Esophagus muscularis mucosa (tissue), 4 donors: ENCODE data around the gene GFI1. TPM values are rescaled to one million over a fixed set of nuclear protein-coding genes. Genes with fewer than 3 reads are reported as not detected.

Experiments
- DNase-seq: peaks from one replicate; pipeline ENCODE4 v3.0.0-alpha.2; 2017; ENCODE audit errors: extremely low spot score
- H3K27ac ChIP-seq, 4 donors: fragments of 200-600 bp; sonication (generic); replicated peaks in 1 of 4; 1 replicate in 3 of 4; 2 replicates in 1 of 4; pipeline ENCODE4 v1.5.1; 2016 to 2019; ENCODE audit warnings: mild to moderate bottlenecking in 1 of 4
- H3K27me3 ChIP-seq, 4 donors: fragments of 200-600 bp; sonication (generic); one replicate each; pipeline versions ENCODE4 v1.5.1 to v1.6.0; 2016 to 2019
- H3K36me3 ChIP-seq, 4 donors: fragments of 200-600 bp; sonication (generic); one replicate each; pipeline ENCODE4 v1.5.1; 2016 to 2019
- H3K4me1 ChIP-seq, 4 donors: fragments of 200-600 bp; sonication (generic); one replicate each; pipeline ENCODE4 v1.5.1; 2016 to 2019
- H3K4me3 ChIP-seq, 4 donors: fragments of 200-600 bp; sonication (generic); 1 replicate in 2 of 4; 2 replicates in 2 of 4; pipeline ENCODE4 v1.5.1; 2016 to 2019; ENCODE audit warnings: mild to moderate bottlenecking in 4 of 4, moderate library complexity in 1 of 4
- H3K9me3 ChIP-seq, 4 donors: fragments of 200-600 bp; sonication (generic); 1 replicate in 3 of 4; 2 replicates in 1 of 4; pipeline ENCODE4 v1.5.1; 2016 to 2019
- EP300 ChIP-seq: sonication (generic); formaldehyde crosslinking; IDR thresholded peaks from one replicate; pipeline ENCODE4 v1.6.1; 2017; ENCODE audit warnings: antibody characterized with exemption
- POLR2A ChIP-seq: fragments of 450-650 bp; IDR thresholded peaks from one replicate; pipeline ENCODE4 v1.6.1; 2017; ENCODE audit warnings: antibody characterized with exemption, moderate library complexity, mild to moderate bottlenecking, low read depth
- POLR2AphosphoS5 ChIP-seq, 2 donors: sonication (generic); formaldehyde crosslinking; IDR thresholded peaks; one replicate each; pipeline ENCODE4 v1.6.1; 2017; ENCODE audit warnings: antibody characterized with exemption in 2 of 2
- WGBS: methylation state at CpG from one replicate; pipeline ENCODE4 v1.1.5; 2018; 5-methylcytosine and 5-hydroxymethylcytosine counted together
- intact Hi-C: fragments of 100-400 bp; cut with DNase I; formaldehyde crosslinking; loops from one replicate; pipeline ENCODE4 v1.15.1; 2023
- total RNA-seq, 4 donors: library from RNA; depleted of rRNA; stranded (reverse); fragments of >200 nt; gene quantifications; one replicate each; pipeline versions ENCODE4 v1.1.0 to v1.2.1, GENCODE V29; 2016
- TF ChIP-seq, protein P1 (sequence below), 3 experiments: fragments of 200-600 bp in 2 of 3; fragments of 450-650 bp in 1 of 3; sonication (generic) in 2 of 3; IDR thresholded peaks; one replicate each; pipeline ENCODE4 v1.5.1; 2017 to 2019; ENCODE audit warnings: antibody characterized with exemption in 3 of 3, mild to moderate bottlenecking in 2 of 3, moderate library complexity in 1 of 3

Gene GFI1
- total RNA-seq, 4 donors from 2014 or later = 0.32 to 3.3 (median 0.81) TPM

DNA sequence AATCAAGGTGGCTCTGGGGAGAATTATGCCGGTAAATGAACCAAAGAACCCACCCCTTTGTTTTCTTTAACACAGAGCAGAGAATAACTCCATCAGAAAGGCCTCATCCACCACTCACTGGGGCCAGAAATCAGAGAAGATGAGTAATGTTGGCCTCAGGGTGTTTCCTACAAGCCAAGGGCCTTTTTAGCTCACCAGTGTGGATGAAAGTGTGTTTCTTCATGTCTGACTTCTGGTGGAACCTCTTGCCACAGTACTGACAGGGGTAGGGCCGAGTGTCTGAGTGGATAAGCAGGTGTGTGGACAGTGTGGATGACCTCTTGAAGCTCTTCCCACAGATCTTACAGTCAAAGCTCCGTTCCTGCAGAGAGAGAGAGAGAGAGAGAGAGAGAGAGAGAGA is 8.3 kb downstream of the GFI1 start:
- no peaks in the 10 kb centered on the region for H3K9me3 ChIP-seq
- no peak for DNase-seq
- TF ChIP-seq, protein P1, sequence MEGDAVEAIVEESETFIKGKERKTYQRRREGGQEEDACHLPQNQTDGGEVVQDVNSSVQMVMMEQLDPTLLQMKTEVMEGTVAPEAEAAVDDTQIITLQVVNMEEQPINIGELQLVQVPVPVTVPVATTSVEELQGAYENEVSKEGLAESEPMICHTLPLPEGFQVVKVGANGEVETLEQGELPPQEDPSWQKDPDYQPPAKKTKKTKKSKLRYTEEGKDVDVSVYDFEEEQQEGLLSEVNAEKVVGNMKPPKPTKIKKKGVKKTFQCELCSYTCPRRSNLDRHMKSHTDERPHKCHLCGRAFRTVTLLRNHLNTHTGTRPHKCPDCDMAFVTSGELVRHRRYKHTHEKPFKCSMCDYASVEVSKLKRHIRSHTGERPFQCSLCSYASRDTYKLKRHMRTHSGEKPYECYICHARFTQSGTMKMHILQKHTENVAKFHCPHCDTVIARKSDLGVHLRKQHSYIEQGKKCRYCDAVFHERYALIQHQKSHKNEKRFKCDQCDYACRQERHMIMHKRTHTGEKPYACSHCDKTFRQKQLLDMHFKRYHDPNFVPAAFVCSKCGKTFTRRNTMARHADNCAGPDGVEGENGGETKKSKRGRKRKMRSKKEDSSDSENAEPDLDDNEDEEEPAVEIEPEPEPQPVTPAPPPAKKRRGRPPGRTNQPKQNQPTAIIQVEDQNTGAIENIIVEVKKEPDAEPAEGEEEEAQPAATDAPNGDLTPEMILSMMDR (IDR thresholded peaks at IDR 0.05) = no peak
- TF ChIP-seq POLR2AphosphoS5 (IDR thresholded peaks at IDR 0.05) = no peak
- no peak for TF ChIP-seq POLR2A
- no peak for TF ChIP-seq EP300
- no peak overlapping the region for H3K4me3 ChIP-seq
- no peaks in the 10 kb centered on the region for H3K36me3 ChIP-seq
- peaks cover 21 to 34% (median 32%) of the 10 kb centered on the region in 4 donors for H3K4me1 ChIP-seq
- H3K27me3 ChIP-seq = peaks cover 5 to 66% (median 30%) of the 10 kb centered on the region in 4 donors
- intact Hi-C loops = no loop called here
- 91% methylated on average over 3 of the region's 3 CpGs for WGBS
- no peak overlapping the region for H3K27ac ChIP-seq

DNA sequence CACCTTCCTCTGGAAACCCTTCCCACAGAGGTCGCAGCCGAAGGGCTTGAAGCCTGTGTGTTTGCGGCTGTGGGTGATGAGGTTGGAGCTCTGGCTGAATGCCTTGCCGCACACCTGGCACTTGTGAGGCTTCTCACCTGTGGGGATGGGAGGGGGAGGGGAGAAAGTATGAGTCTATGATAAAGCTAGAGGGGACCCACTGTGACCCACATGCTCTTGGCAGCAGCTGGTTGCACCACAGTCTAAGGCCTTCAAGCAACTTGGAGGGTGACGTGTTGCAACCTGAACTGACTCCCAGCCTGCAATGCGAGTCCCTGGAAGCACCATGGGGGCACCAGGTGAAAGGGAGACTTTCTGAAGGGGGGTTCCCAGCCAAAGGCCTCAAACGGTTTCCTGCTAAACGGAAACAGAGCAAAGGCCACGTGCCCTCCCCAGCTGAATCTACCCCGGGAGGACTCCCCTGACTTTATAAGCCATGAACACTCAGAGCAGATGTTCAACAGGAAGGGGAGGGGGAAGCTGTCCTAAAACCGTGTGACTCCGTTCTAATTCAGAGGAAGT is 10.6 kb downstream of the GFI1 start:
- no peak overlapping the region for H3K27ac ChIP-seq
- no peak for DNase-seq
- intact Hi-C loops = no loop called here
- TF ChIP-seq POLR2AphosphoS5 (IDR thresholded peaks at IDR 0.05) = no peak
- no peak for TF ChIP-seq EP300
- no peak for TF ChIP-seq POLR2A
- TF ChIP-seq, protein P1 (IDR thresholded peaks at IDR 0.05) = no peak
- H3K36me3 ChIP-seq = no peaks in the 10 kb centered on the region
- H3K4me1 ChIP-seq = peaks cover 0 to 12% (median 10%) of the 10 kb centered on the region in 4 donors
- H3K4me3 ChIP-seq = no peak overlapping the region
- peaks cover 0 to 43% (median 11%) of the 10 kb centered on the region in 4 donors for H3K27me3 ChIP-seq
- no peaks in the 10 kb centered on the region for H3K9me3 ChIP-seq
- 57% methylated on average over 10 of the region's 12 CpGs for WGBS

DNA sequence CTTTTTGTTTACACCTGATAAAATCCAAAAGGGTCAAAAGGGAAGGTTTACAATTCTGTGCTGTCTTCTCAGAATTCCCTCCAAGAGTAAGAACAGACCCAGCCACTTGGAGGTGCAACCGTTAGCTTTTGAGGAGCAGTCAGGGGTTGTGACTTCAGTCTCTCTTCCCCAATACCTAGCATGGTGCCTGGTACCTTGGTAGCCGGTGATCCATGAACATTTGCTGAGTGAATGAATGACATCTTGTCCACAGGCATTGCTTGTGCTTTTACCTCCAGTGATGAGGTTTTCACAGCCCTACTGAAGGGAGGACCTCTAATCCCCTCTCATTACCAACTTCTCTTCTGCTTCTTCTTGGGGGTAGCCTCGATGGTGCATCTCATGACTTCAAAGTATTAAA is 11.7 kb downstream of the GFI1 start:
- intact Hi-C loops = no loop called here
- 80% methylated on average over 3 of the region's 3 CpGs for WGBS
- no peak for TF ChIP-seq EP300
- TF ChIP-seq POLR2AphosphoS5 (IDR thresholded peaks at IDR 0.05) = no peak
- no peak for TF ChIP-seq POLR2A
- TF ChIP-seq, protein P1 (IDR thresholded peaks at IDR 0.05) = no peak
- Histone ChIP-seq H3K4me3 (no peak overlapping the region), H3K27ac (no peak overlapping the region), H3K36me3 (no peaks in the 10 kb centered on the region), H3K4me1 (peaks cover 0 to under 1% (median 0%) of the 10 kb centered on the region in 4 donors), H3K27me3 (peaks cover 0 to 32% (median 1%) of the 10 kb centered on the region in 4 donors), H3K9me3 (no peaks in the 10 kb centered on the region)
- no peak for DNase-seq

DNA sequence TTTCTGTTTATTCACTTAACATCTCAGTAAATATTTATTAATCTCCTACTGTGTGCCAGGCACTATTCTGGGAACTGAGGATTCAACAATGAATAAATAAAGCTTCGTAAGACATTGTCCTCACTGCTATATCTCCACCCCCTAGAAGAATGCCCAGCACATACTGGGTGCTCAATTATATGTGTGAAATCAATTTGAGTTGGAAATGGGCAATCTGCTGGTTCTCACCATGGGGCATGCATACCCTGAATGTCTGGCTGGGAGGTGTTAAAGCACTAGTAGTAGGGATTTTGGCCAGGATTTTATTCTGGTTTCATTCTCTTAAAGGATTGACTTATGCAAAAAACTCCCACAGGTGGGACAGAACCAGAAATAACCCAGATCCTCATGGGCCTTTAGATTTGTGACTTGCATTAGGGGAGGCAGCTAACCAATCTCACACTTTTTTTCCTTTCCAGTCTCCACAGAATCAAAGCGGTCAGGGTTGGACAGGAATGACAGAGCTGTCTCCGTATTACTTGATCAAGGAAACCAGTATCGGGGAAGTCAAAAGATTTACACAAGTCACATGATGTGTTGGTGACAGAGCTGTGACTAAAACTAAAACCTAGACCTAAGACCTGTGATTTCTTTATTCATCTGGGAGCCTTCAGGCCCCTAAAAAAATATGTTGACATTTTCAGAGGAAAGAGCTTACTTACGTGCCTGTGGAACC is 12.8 kb downstream of the GFI1 start:
- no peaks in the 10 kb centered on the region for H3K4me1 ChIP-seq
- H3K27me3 ChIP-seq = peaks cover 0 to 21% (median 0%) of the 10 kb centered on the region in 4 donors
- no peaks in the 10 kb centered on the region for H3K9me3 ChIP-seq
- TF ChIP-seq POLR2A (no peak), EP300 (no peak), POLR2AphosphoS5 (IDR thresholded peaks at IDR 0.05) (no peak)
- TF ChIP-seq, protein P1 (IDR thresholded peaks at IDR 0.05) = no peak
- WGBS = 66% methylated on average over 5 of the region's 5 CpGs
- intact Hi-C loops = no loop called here
- H3K27ac ChIP-seq = no peak overlapping the region
- no peak overlapping the region for H3K4me3 ChIP-seq
- H3K36me3 ChIP-seq = no peaks in the 10 kb centered on the region
- no peak for DNase-seq
